Activated CD4-positive, alpha-beta T cell treated with anti-CD3 and anti-CD28 coated beads, Interleukin-2, amount 10 ng/mL, durations not matched to agents 7 days and 5 days (primary cell): ENCODE measurements around the gene PRKAG2. TPM values are rescaled to one million over a fixed set of nuclear protein-coding genes. Genes with fewer than 3 reads are reported as not detected.

ENCODE experiments used
- CTCF ChIA-PET: fragments of 350-600 bp; sonication (Branson Sonifier 250); formaldehyde crosslinking; loops from one replicate; lab custom pipeline; 2021; ENCODE audit warnings: antibody characterized with exemption; lab: Charles Lee
- POLR2A ChIA-PET: fragments of 350-600 bp; sonication (Branson Sonifier 250); formaldehyde crosslinking; loops from one replicate; lab custom pipeline; 2021; ENCODE audit warnings: antibody characterized with exemption; lab: Charles Lee
- DNase-seq: peaks from one replicate; pipeline ENCODE4 v3.0.0-alpha.2; 2020
- H3K27ac Mint-ChIP-seq: one replicate; pipeline ENCODE4 v1.8.0; 2021; ENCODE audit warnings: mild to moderate bottlenecking, moderate library complexity, mixed read lengths
- H3K27me3 Mint-ChIP-seq: one replicate; pipeline ENCODE4 v1.8.0; 2021; ENCODE audit warnings: mixed read lengths
- H3K36me3 Mint-ChIP-seq: one replicate; pipeline ENCODE4 v1.8.0; 2021; ENCODE audit warnings: low read depth, mixed read lengths
- H3K4me1 Mint-ChIP-seq: one replicate; pipeline ENCODE4 v1.8.0; 2021; ENCODE audit warnings: mixed read lengths
- H3K4me3 Mint-ChIP-seq: one replicate; pipeline ENCODE4 v1.8.0; 2021; ENCODE audit warnings: mild to moderate bottlenecking, moderate library complexity, mixed read lengths
- H3K9me3 Mint-ChIP-seq: one replicate; pipeline ENCODE4 v1.8.0; 2021; ENCODE audit warnings: mixed read lengths
- total RNA-seq, 2 experiments: library from RNA; stranded (reverse); gene quantifications; one replicate each; pipeline ENCODE4 v1.2.3, GENCODE V29; 2021

PRKAG2 gene
- total RNA-seq, 2 experiments from 2014 or later, result 27.5 to 32.3 TPM

GRCh38 chr7:151631570-151631952 is 245.4 kb downstream of the PRKAG2 start:
- CTCF ChIA-PET, result interaction anchor here (0.5 to 5.5 kb wide), 19 partner anchors 11 to 786 kb away, joined by 3 to 35 read pairs (median 5); partner anchors contain the start of genes NUB1 and RHEB
- H3K4me1 Mint-ChIP-seq, result peaks cover 34% of the 10 kb centered on the region

GRCh38 chr7:151630851-151631569 is 245.9 kb downstream of the PRKAG2 start:
- CTCF ChIA-PET, result interaction anchor here (0.5 to 5.5 kb wide), 12 partner anchors 10 to 787 kb away, joined by 3 to 35 read pairs (median 6); partner anchors contain the start of gene NUB1
- no peaks in the 10 kb centered on the region for H3K27me3 Mint-ChIP-seq
- H3K36me3 Mint-ChIP-seq, result peaks cover 4% of the 10 kb centered on the region
- peak overlapping the region; percentile 79 for H3K27ac Mint-ChIP-seq
- H3K9me3 Mint-ChIP-seq, result peaks cover 5% of the 10 kb centered on the region
- peak overlapping the region; percentile 82 for H3K4me3 Mint-ChIP-seq
- POLR2A ChIA-PET, result no interaction called here
- DNase-seq, result no peak
- H3K4me1 Mint-ChIP-seq, result peaks cover 34% of the 10 kb centered on the region

More at GRCh38 chr7:151631570-151631952, 245.4 kb downstream of the PRKAG2 start:
- H3K9me3 Mint-ChIP-seq, result peaks cover 5% of the 10 kb centered on the region
- no peak for DNase-seq
- H3K27me3 Mint-ChIP-seq, result no peaks in the 10 kb centered on the region
- POLR2A ChIA-PET, result interaction anchor here (1.7 kb wide), 1 partner anchor 137 kb away, joined by 5 read pairs; no protein-coding TSS in a partner anchor
- H3K36me3 Mint-ChIP-seq, result peaks cover 4% of the 10 kb centered on the region
- peak overlapping the region; percentile 79 for H3K27ac Mint-ChIP-seq
- H3K4me3 Mint-ChIP-seq, result peak overlapping the region; percentile 82

- Mint-ChIP-seq H3K9me3 (peaks cover 5% of the 10 kb centered on the region), H3K27ac (no peak overlapping the region), H3K27me3 (no peaks in the 10 kb centered on the region), H3K4me3 (peak overlapping the region; percentile 82), H3K4me1 (peaks cover 36% of the 10 kb centered on the region), H3K36me3 (peaks cover 4% of the 10 kb centered on the region)
- DNase-seq, result no peak
- ChIA-PET POLR2A (no interaction called here), CTCF (interaction anchor here (2.2 to 5.5 kb wide), 3 partner anchors 9 to 152 kb away, joined by 6 to 35 read pairs (median 33); no protein-coding TSS in a partner anchor)
Measured at GRCh38 chr7:151630358-151630757, 246.6 kb downstream of the PRKAG2 start.

- Mint-ChIP-seq H3K36me3 (peaks cover 4% of the 10 kb centered on the region), H3K4me3 (no peak overlapping the region), H3K27ac (no peak overlapping the region), H3K27me3 (no peaks in the 10 kb centered on the region), H3K4me1 (peaks cover 36% of the 10 kb centered on the region), H3K9me3 (peaks cover 5% of the 10 kb centered on the region)
- no peak for DNase-seq
- POLR2A ChIA-PET, result no interaction called here
- CTCF ChIA-PET, result interaction anchor here (2.2 to 5.5 kb wide), 2 partner anchors 9 to 153 kb away, joined by 6 to 35 read pairs; no protein-coding TSS in a partner anchor
Measured at GRCh38 chr7:151629713-151630272, 247.1 kb downstream of the PRKAG2 start.

GRCh38 chr7:151628846-151629604 is 247.9 kb downstream of the PRKAG2 start:
- peaks cover 40% of the 10 kb centered on the region for H3K4me1 Mint-ChIP-seq
- H3K9me3 Mint-ChIP-seq, result peaks cover 2% of the 10 kb centered on the region
- CTCF ChIA-PET, result no interaction called here
- no peak overlapping the region for H3K4me3 Mint-ChIP-seq
- POLR2A ChIA-PET, result no interaction called here
- H3K36me3 Mint-ChIP-seq, result peaks cover 4% of the 10 kb centered on the region
- no peaks in the 10 kb centered on the region for H3K27me3 Mint-ChIP-seq
- no peak for DNase-seq
- no peak overlapping the region for H3K27ac Mint-ChIP-seq

- DNase-seq, result peak; percentile 45
- POLR2A ChIA-PET, result no interaction called here
Measured at GRCh38 chr7:151626422-151627115, 250.3 kb downstream of the PRKAG2 start.

GRCh38 chr7:151625606-151626005 is 251.3 kb downstream of the PRKAG2 start:
- DNase-seq, result no peak
- Mint-ChIP-seq H3K27ac (no peak overlapping the region), H3K4me1 (peaks cover 24% of the 10 kb centered on the region)

More at GRCh38 chr7:151626422-151627115, 250.3 kb downstream of the PRKAG2 start:
- Mint-ChIP-seq H3K27me3 (no peaks in the 10 kb centered on the region), H3K36me3 (peaks cover 5% of the 10 kb centered on the region), H3K4me1 (peaks cover 34% of the 10 kb centered on the region), H3K27ac (no peak overlapping the region), H3K9me3 (no peaks in the 10 kb centered on the region), H3K4me3 (no peak overlapping the region)
- CTCF ChIA-PET, result interaction anchor here (0.6 kb wide), 1 partner anchor 104 kb away, joined by 3 read pairs; no protein-coding TSS in a partner anchor

GRCh38 chr7:151624246-151624928 is 252.5 kb downstream of the PRKAG2 start:
- Mint-ChIP-seq H3K36me3 (peaks cover 8% of the 10 kb centered on the region), H3K9me3 (no peaks in the 10 kb centered on the region), H3K27me3 (no peaks in the 10 kb centered on the region), H3K4me1 (peaks cover 14% of the 10 kb centered on the region), H3K27ac (no peak overlapping the region), H3K4me3 (no peak overlapping the region)
- DNase-seq, result no peak
- CTCF ChIA-PET, result interaction anchor here (0.6 to 6.2 kb wide), 2 partner anchors 8 to 11 kb away, joined by 3 to 35 read pairs; no protein-coding TSS in a partner anchor
- POLR2A ChIA-PET, result no interaction called here

More at GRCh38 chr7:151625606-151626005, 251.3 kb downstream of the PRKAG2 start:
- Mint-ChIP-seq H3K4me3 (no peak overlapping the region), H3K27me3 (no peaks in the 10 kb centered on the region), H3K9me3 (no peaks in the 10 kb centered on the region), H3K36me3 (peaks cover 5% of the 10 kb centered on the region)
- POLR2A ChIA-PET, result no interaction called here
- CTCF ChIA-PET, result interaction anchor here (0.6 to 1.0 kb wide), 2 partner anchors 103 to 133 kb away, joined by 3 read pairs; no protein-coding TSS in a partner anchor

- H3K4me1 Mint-ChIP-seq, result peaks cover 12% of the 10 kb centered on the region
- no peak overlapping the region for H3K27ac Mint-ChIP-seq
- no peaks in the 10 kb centered on the region for H3K9me3 Mint-ChIP-seq
- H3K4me3 Mint-ChIP-seq, result no peak overlapping the region
- POLR2A ChIA-PET, result no interaction called here
- H3K27me3 Mint-ChIP-seq, result no peaks in the 10 kb centered on the region
- CTCF ChIA-PET, result interaction anchor here (6.2 kb wide), 1 partner anchor 9 kb away, joined by 35 read pairs; no protein-coding TSS in a partner anchor
- no peak for DNase-seq
- H3K36me3 Mint-ChIP-seq, result peaks cover 8% of the 10 kb centered on the region
Measured at GRCh38 chr7:151623766-151624165, 253.1 kb downstream of the PRKAG2 start.

- CTCF ChIA-PET, result interaction anchor here (6.2 kb wide), 1 partner anchor 11 kb away, joined by 35 read pairs; no protein-coding TSS in a partner anchor
- H3K27ac Mint-ChIP-seq, result no peak overlapping the region
- POLR2A ChIA-PET, result no interaction called here
- H3K9me3 Mint-ChIP-seq, result no peaks in the 10 kb centered on the region
- H3K4me3 Mint-ChIP-seq, result no peak overlapping the region
- peaks cover 10% of the 10 kb centered on the region for H3K4me1 Mint-ChIP-seq
- H3K27me3 Mint-ChIP-seq, result no peaks in the 10 kb centered on the region
- no peak for DNase-seq
- H3K36me3 Mint-ChIP-seq, result peaks cover 8% of the 10 kb centered on the region
Measured at GRCh38 chr7:151621961-151622360, 255.0 kb downstream of the PRKAG2 start.

- Mint-ChIP-seq H3K4me1 (no peaks in the 10 kb centered on the region), H3K27me3 (no peaks in the 10 kb centered on the region), H3K9me3 (no peaks in the 10 kb centered on the region), H3K4me3 (no peak overlapping the region), H3K36me3 (peaks cover 3% of the 10 kb centered on the region), H3K27ac (no peak overlapping the region)
- POLR2A ChIA-PET, result no interaction called here
- DNase-seq, result no peak
- CTCF ChIA-PET, result no interaction called here
Measured at GRCh38 chr7:151616443-151617213, 260.3 kb downstream of the PRKAG2 start.
